Epithelial cell of prostate (primary cell): ENCODE results near the gene LMBRD2.

Experiments
- DNase-seq: peaks from one replicate; pipeline ENCODE4 v3.0.0-alpha.2; 2011; ENCODE audit warnings: low read depth, low spot score
- H3K27ac ChIP-seq: fragments of 450-650 bp; 2 replicates; pipeline ENCODE4 v1.5.1; 2017; ENCODE audit warnings: mild to moderate bottlenecking

The LMBRD2 gene

GRCh38 chr5:36125868-36126267 is 25.8 kb downstream of the LMBRD2 start:
- DNase-seq = no peak
- H3K27ac ChIP-seq = no peak overlapping the region

GRCh38 chr5:36111238-36111637 is 40.4 kb downstream of the LMBRD2 start:
- no peak for DNase-seq

DNA sequence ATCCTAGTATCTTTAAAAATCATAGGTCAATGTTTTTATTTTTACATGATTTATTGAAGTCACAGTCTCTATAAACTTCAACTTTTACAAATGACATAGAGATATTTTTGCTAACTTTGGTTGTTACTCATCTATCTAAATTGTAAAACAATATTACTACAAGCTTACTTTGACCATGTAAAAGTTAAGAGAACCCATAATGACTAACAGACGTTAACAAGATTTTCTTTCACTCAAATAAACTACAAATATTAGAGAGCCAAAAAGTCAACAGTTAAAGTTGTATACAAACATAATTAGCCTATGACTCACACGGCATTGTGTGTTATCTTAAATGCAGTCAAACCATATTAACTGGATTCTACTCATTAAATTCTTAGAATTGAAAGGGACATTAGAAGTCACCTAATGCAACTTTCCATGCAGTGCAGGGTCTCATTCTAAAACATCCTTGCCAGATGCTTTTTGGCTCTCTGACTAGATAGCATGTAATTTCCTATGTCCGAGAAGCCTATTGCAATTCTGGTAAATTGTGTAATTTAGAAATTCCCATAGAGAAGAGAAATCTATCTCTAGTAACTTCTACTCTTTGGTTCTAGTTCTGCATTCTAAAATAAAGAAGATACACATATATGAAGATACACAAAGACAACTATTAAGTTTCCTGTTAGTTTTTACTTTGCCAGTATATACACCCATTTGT is 42.8 kb downstream of the LMBRD2 start:
- DNase-seq = no peak

More at GRCh38 chr5:36111238-36111637, 40.4 kb downstream of the LMBRD2 start:
- no peak overlapping the region for H3K27ac ChIP-seq

GRCh38 chr5:36105819-36106218 is 45.9 kb downstream of the LMBRD2 start:
- H3K27ac ChIP-seq = no peak overlapping the region
- no peak for DNase-seq

More for the DNA sequence above, 42.8 kb downstream of the LMBRD2 start:
- H3K27ac ChIP-seq = no peak overlapping the region

DNA sequence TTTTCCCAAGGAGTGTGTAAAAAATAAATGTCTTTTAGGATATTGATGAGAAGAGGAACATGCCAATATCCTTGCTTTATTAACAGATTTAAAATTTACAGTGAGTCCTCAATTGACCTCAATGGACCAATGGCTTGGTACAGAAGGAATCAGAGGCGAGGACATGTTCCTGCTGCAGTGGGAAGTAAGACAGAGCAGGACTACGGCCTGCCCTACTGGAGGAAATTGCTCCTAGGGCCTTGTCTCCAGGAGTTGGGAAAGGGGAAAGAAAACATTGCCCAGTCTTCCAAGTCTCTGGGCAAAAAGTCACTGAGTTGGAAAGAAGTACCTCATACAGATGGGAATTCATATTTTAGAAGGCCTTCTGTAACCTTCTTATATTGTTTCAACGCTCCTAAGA is 51.9 kb downstream of the LMBRD2 start:
- DNase-seq = no peak

DNA sequence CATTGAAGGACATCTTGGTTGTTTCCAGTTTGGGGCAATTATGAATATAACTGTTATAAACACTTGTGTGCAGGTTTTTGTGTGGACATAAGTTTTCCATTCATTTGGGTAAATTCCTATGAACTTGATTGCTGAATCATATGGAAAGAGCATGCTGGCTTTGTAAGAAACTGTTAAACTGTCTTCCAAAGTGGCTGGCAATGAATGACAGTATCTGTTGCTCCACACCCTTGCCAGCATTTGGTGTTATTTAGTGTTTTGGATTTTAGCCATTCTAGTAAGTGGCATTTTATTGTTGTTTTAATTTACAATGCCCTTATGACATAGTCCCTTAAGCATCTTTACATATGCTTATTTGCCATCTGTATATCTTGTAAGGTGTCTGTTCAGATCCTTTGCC is 55.2 kb downstream of the LMBRD2 start:
- no peak overlapping the region for H3K27ac ChIP-seq
- no peak for DNase-seq

More for the DNA sequence above, 51.9 kb downstream of the LMBRD2 start:
- H3K27ac ChIP-seq = no peak overlapping the region

- peak; percentile 5 for DNase-seq
- H3K27ac ChIP-seq = no peak overlapping the region
Measured at GRCh38 chr5:36089989-36090388, 61.7 kb downstream of the LMBRD2 start.

GRCh38 chr5:36079200-36079781 is 72.4 kb downstream of the LMBRD2 start:
- no peak for DNase-seq
- no peak overlapping the region for H3K27ac ChIP-seq

DNA sequence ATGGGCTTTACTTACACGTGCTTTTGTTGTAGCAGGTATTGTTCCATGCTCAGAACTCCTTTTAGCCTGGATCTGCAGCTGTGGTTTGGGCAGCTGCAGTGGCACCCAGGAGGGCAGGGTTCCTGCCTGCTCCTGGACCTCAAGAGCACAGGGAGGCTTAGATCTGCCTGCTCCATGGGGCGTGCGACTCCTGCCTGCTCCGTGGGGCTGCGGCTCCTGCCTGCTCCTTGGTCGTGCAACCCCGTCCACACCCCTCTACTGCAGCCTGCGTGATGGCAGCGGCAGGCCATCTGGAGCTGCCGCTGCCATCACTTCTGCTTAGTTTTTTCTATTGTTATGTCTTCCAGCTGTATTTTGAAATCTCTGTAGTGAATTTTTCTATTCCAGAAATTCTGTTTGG is 73.3 kb downstream of the LMBRD2 start:
- no peak for DNase-seq
- H3K27ac ChIP-seq = no peak overlapping the region

GRCh38 chr5:36073595-36074216 is 78.0 kb downstream of the LMBRD2 start:
- no peak overlapping the region for H3K27ac ChIP-seq

DNA sequence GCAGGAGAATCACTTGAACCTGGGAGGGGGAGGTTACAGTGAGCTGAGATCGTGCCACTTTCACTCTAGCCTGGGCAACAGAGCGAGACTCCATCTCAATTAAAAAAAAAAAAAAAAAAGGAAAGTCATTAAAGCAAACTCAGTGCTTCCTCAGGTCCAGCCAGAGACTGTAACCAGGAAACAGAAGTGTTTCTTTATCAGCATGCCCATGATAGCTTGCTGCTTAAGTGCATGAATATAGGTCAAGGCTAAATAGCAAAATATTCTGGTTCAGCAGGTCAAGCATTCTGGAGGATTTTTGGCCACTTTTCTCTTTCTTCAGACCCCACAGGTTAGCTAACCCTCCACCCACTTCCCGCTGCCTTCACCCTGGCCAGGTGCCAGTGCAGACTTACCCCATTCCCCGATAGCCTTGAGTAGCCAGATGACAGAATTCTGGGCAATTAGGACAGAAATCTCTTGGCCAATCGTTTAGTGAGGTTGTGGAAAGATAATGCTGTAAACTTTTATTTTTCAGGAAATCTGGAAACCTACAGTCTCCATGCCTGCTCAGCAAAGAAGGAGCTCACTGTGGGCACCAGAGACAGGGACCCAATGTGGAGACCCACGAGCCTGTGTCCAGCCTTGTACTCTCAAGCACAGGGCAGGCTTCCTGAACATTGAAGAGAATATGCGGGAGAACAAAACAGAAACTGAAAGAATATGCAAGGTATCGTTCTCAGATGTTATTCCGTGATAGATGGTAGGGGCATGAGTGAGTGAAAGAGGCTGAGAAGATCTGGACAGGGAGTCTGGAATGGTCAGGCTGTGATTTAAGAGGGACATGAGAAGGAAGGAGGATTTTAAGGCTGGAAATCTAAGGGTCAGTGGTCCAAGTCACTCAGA is 80.8 kb downstream of the LMBRD2 start:
- no peak overlapping the region for H3K27ac ChIP-seq
- DNase-seq = no peak

More at GRCh38 chr5:36073595-36074216, 78.0 kb downstream of the LMBRD2 start:
- DNase-seq = no peak

- no peak overlapping the region for H3K27ac ChIP-seq
- DNase-seq = no peak
Measured at GRCh38 chr5:36068751-36069281, 82.9 kb downstream of the LMBRD2 start.

GRCh38 chr5:36066540-36067210 is 85.0 kb downstream of the LMBRD2 start, which contains the start of gene UGT3A2:
UGT3A2 (minus strand) TSS chr5:36066882; CDS start chr5:36066789, 93 bp downstream.
- no peak for DNase-seq
- H3K27ac ChIP-seq = no peak within 1 kb of the TSS

GRCh38 chr5:36066001-36066539 is 85.6 kb downstream of the LMBRD2 start:
- no peak for DNase-seq
- no peak overlapping the region for H3K27ac ChIP-seq

- H3K27ac ChIP-seq = peak overlapping the region; percentile 49
- no peak for DNase-seq
Measured at GRCh38 chr5:36060420-36060887, 91.2 kb downstream of the LMBRD2 start.

DNA sequence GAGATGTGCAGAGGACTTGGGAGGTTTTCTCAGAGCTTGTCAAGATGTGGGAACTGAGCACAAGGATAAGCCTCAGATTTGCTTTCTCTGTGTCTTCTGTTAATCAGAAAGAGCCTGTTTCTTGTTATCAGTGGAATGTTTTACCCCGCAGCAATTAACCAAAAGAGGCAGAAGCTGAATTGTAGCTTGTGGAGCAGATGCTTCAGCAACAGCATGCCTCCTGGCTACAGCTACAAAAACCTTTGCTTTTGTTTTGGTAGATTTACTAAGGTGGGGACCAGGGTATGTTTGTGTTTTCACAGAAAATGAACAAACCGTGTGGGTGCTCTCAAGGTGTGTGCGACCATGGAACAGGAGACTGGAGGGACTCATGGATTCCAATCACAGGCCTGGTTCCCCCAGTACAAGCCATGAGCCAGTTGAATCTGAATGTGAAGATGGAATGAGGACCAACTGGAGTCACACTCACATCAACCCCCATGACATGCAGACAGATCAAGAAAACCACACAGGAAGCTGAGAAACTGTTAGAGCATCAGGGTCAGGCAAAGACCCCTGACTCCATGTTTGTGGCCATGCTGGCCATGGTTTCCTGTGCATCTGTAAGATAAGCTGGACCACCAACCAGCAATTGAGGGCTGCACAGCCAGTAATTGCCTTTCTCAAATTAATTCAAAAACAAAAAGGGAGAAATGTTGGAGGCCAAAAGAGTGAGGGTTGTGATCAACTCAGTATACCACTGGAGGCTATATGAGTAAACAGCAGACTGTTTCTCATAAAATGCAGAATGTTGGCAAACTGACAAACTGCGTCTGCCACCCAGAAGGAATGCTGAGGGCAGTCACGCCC is 91.9 kb downstream of the LMBRD2 start:
- H3K27ac ChIP-seq = peak overlapping the region; percentile 49
- DNase-seq = peak; percentile 31

GRCh38 chr5:36058776-36059175 is 92.9 kb downstream of the LMBRD2 start:
- no peak for DNase-seq
- no peak overlapping the region for H3K27ac ChIP-seq

DNA sequence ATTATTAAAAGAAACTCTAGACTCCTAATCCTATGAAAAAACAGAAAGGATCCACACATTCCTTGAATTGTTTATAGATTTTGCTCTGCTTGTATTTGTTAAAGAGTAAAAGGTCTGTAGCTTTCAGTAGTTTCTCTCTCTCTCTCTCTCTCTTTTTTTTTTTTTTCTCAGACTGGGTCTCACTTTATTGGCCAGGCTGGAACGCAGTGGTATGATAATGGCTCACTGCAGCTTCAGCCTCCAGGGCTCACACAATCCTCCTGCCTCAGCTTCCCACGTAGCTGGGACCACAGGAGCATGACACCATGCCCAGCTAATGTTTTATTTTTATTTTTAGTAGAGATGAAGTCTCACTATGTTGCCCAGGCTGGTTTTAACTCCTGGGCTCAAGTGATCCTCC is 94.3 kb downstream of the LMBRD2 start:
- H3K27ac ChIP-seq = no peak overlapping the region
- DNase-seq = no peak
